Suprapubic skin (tissue), 4 donors: ENCODE measurements around the gene PHF21A.

Source experiments
- CTCF ChIP-seq, 2 donors: fragments of 200-600 bp in 1 of 2; fragments of 450-650 bp in 1 of 2; sonication (generic) in 1 of 2; IDR thresholded peaks; one replicate each; pipeline ENCODE4 v1.5.1; 2016 to 2019; ENCODE audit warnings: antibody characterized with exemption in 2 of 2, mild to moderate bottlenecking in 1 of 2, moderate library complexity in 1 of 2
- POLR2A ChIP-seq, 2 donors: fragments of 450-650 bp; IDR thresholded peaks; one replicate each; pipeline ENCODE4 v1.6.1; 2017; ENCODE audit warnings: antibody characterized with exemption in 2 of 2, mild to moderate bottlenecking in 2 of 2, moderate library complexity in 2 of 2
- POLR2AphosphoS5 ChIP-seq, 3 donors: sonication (generic); formaldehyde crosslinking; IDR thresholded peaks; one replicate each; pipeline ENCODE4 v1.6.1; 2017; ENCODE audit warnings: antibody characterized with exemption in 3 of 3

- TF ChIP-seq CTCF (IDR thresholded peaks at IDR 0.05) (no peak), POLR2A (IDR thresholded peaks at IDR 0.05) (no peak), POLR2AphosphoS5 (IDR thresholded peaks at IDR 0.05) (no peak)
These were observed 191.7 kb downstream of the PHF21A start for GRCh38 chr11:45929486-45930030.
